ENCODE data around the gene TCF15.
A peak's percentile ranks its signal among the peaks of the same experiment; 100 is the strongest.
"Not testable (repeated sequence)": the region's sequence is repeated elsewhere in the genome, so short reads cannot be mapped to it uniquely, and the experiment has no call there.

TCF15 gene

DNA sequence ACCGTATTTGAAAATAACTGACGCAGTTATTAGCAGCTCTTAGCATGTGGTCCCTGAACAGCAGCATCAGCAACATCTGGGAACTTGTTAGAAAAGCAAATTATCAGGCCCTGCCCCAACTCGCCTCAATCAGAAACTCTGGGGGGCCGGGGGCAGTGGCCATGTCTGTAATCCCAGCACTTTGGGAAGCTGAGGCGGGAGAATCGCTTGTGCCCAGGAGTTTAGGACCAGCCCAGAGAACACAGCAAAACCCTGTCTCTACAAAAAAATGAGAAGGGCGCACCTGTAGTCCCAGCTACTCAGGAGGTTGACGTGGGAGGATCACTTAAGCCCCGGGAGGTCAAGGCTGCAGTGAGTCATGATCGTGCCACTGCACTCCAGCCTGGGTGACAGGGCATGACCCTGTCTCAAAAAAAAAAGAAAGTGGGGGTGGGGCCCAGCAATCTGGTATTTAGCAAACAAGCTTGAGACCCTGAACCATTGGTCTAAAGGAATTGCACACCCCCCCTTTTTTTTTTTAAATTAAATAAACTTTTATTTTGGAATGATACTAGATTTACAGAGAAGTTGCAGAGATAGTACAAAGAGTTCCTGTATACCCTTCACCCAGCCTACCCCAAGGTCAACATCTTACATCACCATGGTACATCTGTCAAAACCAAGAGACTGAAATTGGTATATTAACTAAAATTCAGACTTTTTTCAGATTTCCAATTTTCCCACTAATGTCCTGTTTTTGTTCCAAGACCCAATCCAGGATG lies 36.2 kb upstream of the TCF15 start:
- peak overlapping the region; percentile 22; the same call in 1 of the 2 replicates for H3K27ac ChIP-seq
- TF ChIP-seq, protein P1, sequence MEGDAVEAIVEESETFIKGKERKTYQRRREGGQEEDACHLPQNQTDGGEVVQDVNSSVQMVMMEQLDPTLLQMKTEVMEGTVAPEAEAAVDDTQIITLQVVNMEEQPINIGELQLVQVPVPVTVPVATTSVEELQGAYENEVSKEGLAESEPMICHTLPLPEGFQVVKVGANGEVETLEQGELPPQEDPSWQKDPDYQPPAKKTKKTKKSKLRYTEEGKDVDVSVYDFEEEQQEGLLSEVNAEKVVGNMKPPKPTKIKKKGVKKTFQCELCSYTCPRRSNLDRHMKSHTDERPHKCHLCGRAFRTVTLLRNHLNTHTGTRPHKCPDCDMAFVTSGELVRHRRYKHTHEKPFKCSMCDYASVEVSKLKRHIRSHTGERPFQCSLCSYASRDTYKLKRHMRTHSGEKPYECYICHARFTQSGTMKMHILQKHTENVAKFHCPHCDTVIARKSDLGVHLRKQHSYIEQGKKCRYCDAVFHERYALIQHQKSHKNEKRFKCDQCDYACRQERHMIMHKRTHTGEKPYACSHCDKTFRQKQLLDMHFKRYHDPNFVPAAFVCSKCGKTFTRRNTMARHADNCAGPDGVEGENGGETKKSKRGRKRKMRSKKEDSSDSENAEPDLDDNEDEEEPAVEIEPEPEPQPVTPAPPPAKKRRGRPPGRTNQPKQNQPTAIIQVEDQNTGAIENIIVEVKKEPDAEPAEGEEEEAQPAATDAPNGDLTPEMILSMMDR (conservative IDR thresholded peaks at IDR 0.05): no peak

DNA sequence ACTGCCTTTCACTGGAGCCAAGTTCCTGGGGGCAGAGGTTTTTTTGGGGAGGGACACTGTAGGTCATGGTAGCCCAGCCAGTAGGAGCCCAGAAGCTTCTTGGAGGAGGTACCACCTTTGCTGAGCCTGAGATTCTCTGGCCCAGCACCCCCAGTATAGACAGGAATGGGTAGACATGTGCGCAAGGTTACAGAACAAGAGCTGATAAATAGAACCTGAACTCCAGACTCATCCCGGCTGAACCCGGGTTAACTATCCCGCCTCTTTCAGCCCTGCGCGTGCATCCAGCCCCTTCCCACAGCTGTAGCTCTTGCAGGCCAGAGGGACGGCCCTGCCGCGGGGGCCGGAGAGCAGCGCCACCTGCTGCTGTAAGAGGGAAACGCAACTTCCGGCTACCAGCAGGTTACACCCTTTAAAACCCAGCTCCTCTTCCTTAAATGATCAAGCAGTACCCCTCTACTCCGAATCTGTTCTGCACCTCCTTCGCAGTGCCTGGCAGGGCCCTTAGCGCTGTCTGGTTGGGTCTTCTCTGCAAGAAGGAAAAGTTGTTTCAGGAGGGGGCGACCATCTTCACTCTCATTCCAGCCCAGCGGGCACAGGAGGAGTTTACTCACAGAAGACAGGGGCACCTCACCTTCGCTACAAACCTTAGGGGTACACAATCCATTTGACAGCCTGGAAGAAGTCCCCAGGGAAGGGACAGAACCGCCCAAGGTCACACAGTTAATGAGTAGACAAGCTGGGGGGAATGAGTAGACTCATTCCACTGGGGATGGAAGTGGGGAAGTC lies 35.4 kb upstream of the TCF15 start:
- TF ChIP-seq, protein P1 (conservative IDR thresholded peaks at IDR 0.05): peak; percentile 98
- H3K27ac ChIP-seq: peak overlapping the region; percentile 22

DNA sequence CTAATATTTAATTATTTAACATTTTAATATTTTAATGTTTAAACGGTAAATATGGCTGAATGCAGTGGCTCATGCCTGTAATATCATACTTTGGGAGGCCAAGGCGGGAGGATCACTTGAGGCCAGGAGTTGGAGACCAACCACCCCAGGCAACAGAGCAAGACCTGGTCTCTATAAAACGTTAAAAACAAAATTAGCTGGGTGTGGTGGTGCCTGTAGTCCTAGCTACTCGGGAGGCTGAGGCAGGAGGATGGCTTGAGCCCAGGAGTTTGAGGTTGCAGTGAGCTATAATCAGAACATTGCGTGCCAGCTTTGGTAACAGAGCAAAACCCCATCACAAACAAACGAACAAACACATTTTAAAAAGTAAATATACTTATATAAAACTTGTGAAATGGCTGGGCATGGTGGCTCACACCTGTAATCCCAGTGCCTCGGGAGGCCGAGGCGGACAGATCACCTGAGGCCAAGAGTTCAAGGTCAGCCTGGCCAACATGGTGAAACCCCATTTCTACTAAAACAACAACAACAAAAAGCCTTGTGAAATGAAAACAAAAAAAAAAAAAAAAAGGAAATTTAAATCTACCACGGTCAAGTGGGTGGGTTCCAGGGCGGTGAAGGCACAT lies 34.7 kb upstream of the TCF15 start:
- H3K27ac ChIP-seq: peak overlapping the region; percentile 22
- TF ChIP-seq, protein P1 (conservative IDR thresholded peaks at IDR 0.05): no peak

DNA sequence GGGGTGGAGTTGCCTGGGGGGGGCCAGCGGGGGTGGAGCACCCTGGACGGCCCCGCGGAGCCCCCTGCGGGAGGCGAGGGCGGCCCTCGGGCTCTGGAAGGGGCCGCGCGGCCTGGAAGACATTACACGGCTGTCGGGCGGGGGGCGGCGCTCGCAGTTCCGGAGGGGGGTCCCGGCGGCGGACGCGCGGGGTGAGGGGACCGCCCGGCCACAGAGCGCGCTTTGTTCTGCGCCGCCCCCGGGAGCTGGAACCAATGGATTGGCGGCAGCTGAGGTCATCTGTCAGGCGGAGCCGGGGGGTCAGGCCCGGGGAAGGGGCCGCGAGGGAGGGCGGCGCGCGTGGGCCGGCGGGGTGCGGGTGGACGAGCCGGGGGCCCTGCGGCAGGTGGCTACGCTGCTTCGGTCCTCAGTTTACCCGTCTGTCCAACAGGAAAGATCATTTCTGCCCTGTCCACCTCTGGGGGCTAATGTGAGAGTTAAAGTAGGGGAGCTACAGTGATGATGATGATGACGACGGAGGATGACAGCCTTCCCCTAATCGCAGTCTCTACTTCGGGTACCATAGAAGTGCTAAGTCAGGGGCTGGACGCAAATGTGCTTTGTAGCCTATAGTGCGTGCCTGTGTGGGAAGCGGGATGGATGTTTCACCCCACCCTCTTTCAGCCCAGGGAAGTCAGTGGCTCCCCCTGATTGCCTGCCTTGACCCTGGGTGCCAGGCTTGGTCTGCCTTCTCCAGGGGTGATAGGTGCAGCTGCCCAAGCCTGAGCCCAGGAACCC lies 32.5 kb upstream of the TCF15 start:
- H3K27ac ChIP-seq: no peak overlapping the region
- TF ChIP-seq, protein P1 (conservative IDR thresholded peaks at IDR 0.05): no peak

DNA sequence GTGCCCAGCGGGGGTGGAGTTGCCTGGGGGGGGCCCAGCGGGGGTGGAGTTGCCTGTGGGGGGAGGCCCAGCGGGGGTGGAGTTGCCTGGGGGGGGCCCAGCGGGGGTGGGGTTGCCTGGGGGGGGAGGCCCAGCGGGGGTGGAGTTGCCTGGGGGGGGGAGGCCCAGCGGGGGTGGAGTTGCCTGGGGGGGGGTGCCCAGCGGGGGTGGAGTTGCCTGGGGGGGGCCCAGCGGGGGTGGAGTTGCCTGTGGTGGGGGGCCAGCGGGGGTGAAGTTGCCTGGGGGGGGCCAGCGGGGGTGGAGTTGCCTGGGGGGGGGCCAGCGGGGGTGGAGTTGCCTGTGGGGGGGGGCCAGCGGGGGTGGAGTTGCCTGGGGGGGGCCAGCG lies 31.9 kb upstream of the TCF15 start:
- not testable (repeated sequence) for H3K27ac ChIP-seq

DNA sequence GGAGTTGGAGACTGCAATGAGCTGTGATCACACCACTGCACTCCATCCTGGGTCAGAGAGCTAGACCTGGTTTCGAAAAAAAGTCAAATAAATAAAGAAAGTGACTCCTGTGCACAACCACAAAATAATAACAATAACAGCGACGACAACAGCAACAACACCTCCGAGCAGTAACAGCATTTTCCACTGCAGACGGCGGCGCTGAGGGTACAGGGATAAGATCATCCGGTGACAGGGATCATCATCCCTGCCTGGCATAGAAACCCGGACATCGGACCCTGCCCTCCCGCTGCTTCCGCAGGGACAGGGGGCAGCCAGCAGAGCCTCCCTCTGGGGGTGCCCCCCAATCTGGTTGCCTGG lies 31.4 kb upstream of the TCF15 start:
- no peak overlapping the region for H3K27ac ChIP-seq
- TF ChIP-seq, protein P1 (conservative IDR thresholded peaks at IDR 0.05): no peak

DNA sequence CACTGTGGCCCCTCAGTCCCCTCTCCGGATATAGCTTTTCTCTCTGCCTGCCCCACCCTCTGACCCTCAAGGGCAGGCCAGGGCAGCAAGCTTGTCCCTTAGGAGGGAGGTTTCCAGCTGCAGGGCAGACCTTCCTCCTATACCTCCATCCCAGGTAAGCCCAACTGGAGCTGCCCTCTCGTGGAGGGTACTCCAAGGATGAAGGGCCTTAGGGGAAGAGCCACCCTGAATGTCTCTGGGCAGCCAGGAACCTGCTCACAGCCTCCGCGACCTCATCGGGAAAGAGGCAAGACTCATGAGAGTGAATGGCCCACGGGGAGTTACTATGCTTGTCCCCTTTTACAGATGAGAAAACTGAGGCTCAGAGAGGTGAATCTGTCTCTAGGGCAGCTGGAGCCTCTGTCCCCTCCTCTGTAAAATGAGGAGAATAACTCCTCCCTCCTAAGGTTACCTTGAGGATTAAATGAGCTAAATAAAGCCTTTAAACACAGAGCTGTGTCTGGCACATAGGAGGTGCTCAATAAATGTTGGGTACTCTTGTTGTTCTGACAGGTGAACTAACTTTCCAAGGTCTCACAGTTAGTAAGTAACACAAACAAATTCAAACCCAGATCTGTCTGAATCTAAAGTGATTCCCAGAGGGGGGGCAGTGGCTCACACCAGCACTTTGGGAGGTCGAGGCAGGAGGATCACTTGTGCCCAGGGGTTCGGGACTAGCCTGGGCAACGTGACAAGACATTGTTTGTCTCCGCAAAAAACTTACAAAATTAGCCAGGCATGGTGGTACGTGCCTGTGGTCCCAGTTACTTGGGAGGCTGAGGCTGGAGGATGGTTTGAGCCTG lies 30.8 kb upstream of the TCF15 start:
- TF ChIP-seq, protein P1 (conservative IDR thresholded peaks at IDR 0.05): no peak

More for the DNA sequence above, 30.8 kb upstream of the TCF15 start:
- H3K27ac ChIP-seq: no peak overlapping the region
